Measurements from ENCODE around the gene CFC1B. TPM values are rescaled to one million over a fixed set of nuclear protein-coding genes. Genes with fewer than 3 reads are reported as not detected.
"Not testable (repeated sequence)": the region's sequence is repeated elsewhere in the genome, so short reads cannot be mapped to it uniquely, and the experiment has no call there.

CFC1B gene
- total and polyA plus RNA-seq, 3 experiments from 2014 or later = not detected

GRCh38 chr2:130548418-130548817 is 27.4 kb downstream of the CFC1B start:
- H3K4me1 Mint-ChIP-seq; H3K4me3 ChIP-seq (ENCODE audit: low read length); H3K4me3 Mint-ChIP-seq; H3K27ac Mint-ChIP-seq; H3K27ac ChIP-seq (ENCODE audit: low read depth, low read length); H3K27me3 ChIP-seq (ENCODE audit: insufficient read depth, low read length, poor library complexity, severe bottlenecking); CTCF ChIA-PET; H3K36me3 Mint-ChIP-seq; H3K36me3 ChIP-seq (ENCODE audit: insufficient read depth, low read length); POLR2A ChIA-PET; DNase-seq; H3K27me3 Mint-ChIP-seq; H3K9me3 ChIP-seq (ENCODE audit: low read length); H3K4me1 ChIP-seq (ENCODE audit: insufficient read depth, low read length); H3K9me3 Mint-ChIP-seq: not testable (repeated sequence)

- H3K4me1 Mint-ChIP-seq; H3K27me3 ChIP-seq (ENCODE audit: insufficient read depth, low read length, poor library complexity, severe bottlenecking); H3K27ac Mint-ChIP-seq; CTCF ChIA-PET; H3K9me3 ChIP-seq (ENCODE audit: low read length); H3K4me3 Mint-ChIP-seq; POLR2A ChIA-PET; H3K27ac ChIP-seq (ENCODE audit: low read depth, low read length); H3K4me1 ChIP-seq (ENCODE audit: insufficient read depth, low read length); H3K9me3 Mint-ChIP-seq; H3K36me3 ChIP-seq (ENCODE audit: insufficient read depth, low read length); H3K36me3 Mint-ChIP-seq; H3K4me3 ChIP-seq (ENCODE audit: low read length); H3K27me3 Mint-ChIP-seq; DNase-seq: not testable (repeated sequence)
Observed at GRCh38 chr2:130549475-130549874, 28.5 kb downstream of the CFC1B start.

- H3K9me3 ChIP-seq (ENCODE audit: low read length); H3K36me3 ChIP-seq (ENCODE audit: insufficient read depth, low read length); H3K9me3 Mint-ChIP-seq; H3K4me1 ChIP-seq (ENCODE audit: insufficient read depth, low read length); H3K4me3 ChIP-seq (ENCODE audit: low read length); H3K4me1 Mint-ChIP-seq; H3K27ac Mint-ChIP-seq; H3K4me3 Mint-ChIP-seq; CTCF ChIA-PET; H3K36me3 Mint-ChIP-seq; DNase-seq; H3K27ac ChIP-seq (ENCODE audit: low read depth, low read length); H3K27me3 ChIP-seq (ENCODE audit: insufficient read depth, low read length, poor library complexity, severe bottlenecking); POLR2A ChIA-PET; H3K27me3 Mint-ChIP-seq: not testable (repeated sequence)
Observed at GRCh38 chr2:130554178-130554577, 33.2 kb downstream of the CFC1B start.

GRCh38 chr2:130556441-130556840 is 35.4 kb downstream of the CFC1B start:
- H3K36me3 Mint-ChIP-seq; H3K36me3 ChIP-seq (ENCODE audit: insufficient read depth, low read length); DNase-seq; H3K4me1 Mint-ChIP-seq; CTCF ChIA-PET; H3K4me1 ChIP-seq (ENCODE audit: insufficient read depth, low read length); H3K27me3 ChIP-seq (ENCODE audit: insufficient read depth, low read length, poor library complexity, severe bottlenecking); H3K27me3 Mint-ChIP-seq; H3K27ac Mint-ChIP-seq; H3K9me3 ChIP-seq (ENCODE audit: low read length); H3K4me3 ChIP-seq (ENCODE audit: low read length); H3K27ac ChIP-seq (ENCODE audit: low read depth, low read length); H3K9me3 Mint-ChIP-seq; H3K4me3 Mint-ChIP-seq; POLR2A ChIA-PET: not testable (repeated sequence)

GRCh38 chr2:130566165-130566564 is 45.1 kb downstream of the CFC1B start:
- H3K4me1 Mint-ChIP-seq; POLR2A ChIA-PET; H3K36me3 Mint-ChIP-seq; H3K9me3 Mint-ChIP-seq; H3K36me3 ChIP-seq (ENCODE audit: insufficient read depth, low read length); H3K4me3 Mint-ChIP-seq; H3K27ac ChIP-seq (ENCODE audit: low read depth, low read length); H3K4me3 ChIP-seq (ENCODE audit: low read length); H3K9me3 ChIP-seq (ENCODE audit: low read length); DNase-seq; H3K27ac Mint-ChIP-seq; H3K4me1 ChIP-seq (ENCODE audit: insufficient read depth, low read length); H3K27me3 ChIP-seq (ENCODE audit: insufficient read depth, low read length, poor library complexity, severe bottlenecking); CTCF ChIA-PET; H3K27me3 Mint-ChIP-seq: not testable (repeated sequence)

- H3K4me3 Mint-ChIP-seq; H3K27ac ChIP-seq (ENCODE audit: low read depth, low read length); H3K36me3 ChIP-seq (ENCODE audit: insufficient read depth, low read length); H3K9me3 ChIP-seq (ENCODE audit: low read length); H3K27ac Mint-ChIP-seq; H3K4me1 Mint-ChIP-seq; POLR2A ChIA-PET; H3K4me3 ChIP-seq (ENCODE audit: low read length); DNase-seq; H3K27me3 ChIP-seq (ENCODE audit: insufficient read depth, low read length, poor library complexity, severe bottlenecking); H3K36me3 Mint-ChIP-seq; H3K27me3 Mint-ChIP-seq; CTCF ChIA-PET; H3K9me3 Mint-ChIP-seq; H3K4me1 ChIP-seq (ENCODE audit: insufficient read depth, low read length): not testable (repeated sequence)
Observed at GRCh38 chr2:130571929-130572328, 50.9 kb downstream of the CFC1B start.

GRCh38 chr2:130574230-130574629 is 53.2 kb downstream of the CFC1B start:
- CTCF ChIA-PET; H3K27ac ChIP-seq (ENCODE audit: low read depth, low read length); DNase-seq; H3K4me3 ChIP-seq (ENCODE audit: low read length); H3K4me1 Mint-ChIP-seq; POLR2A ChIA-PET; H3K27ac Mint-ChIP-seq; H3K27me3 ChIP-seq (ENCODE audit: insufficient read depth, low read length, poor library complexity, severe bottlenecking); H3K9me3 Mint-ChIP-seq; H3K4me3 Mint-ChIP-seq; H3K9me3 ChIP-seq (ENCODE audit: low read length); H3K36me3 ChIP-seq (ENCODE audit: insufficient read depth, low read length); H3K4me1 ChIP-seq (ENCODE audit: insufficient read depth, low read length); H3K27me3 Mint-ChIP-seq; H3K36me3 Mint-ChIP-seq: not testable (repeated sequence)

GRCh38 chr2:130576209-130576784 is 55.3 kb downstream of the CFC1B start:
- H3K4me3 ChIP-seq (ENCODE audit: low read length); DNase-seq; POLR2A ChIA-PET; H3K36me3 ChIP-seq (ENCODE audit: insufficient read depth, low read length); H3K27ac ChIP-seq (ENCODE audit: low read depth, low read length); H3K9me3 Mint-ChIP-seq; H3K27me3 Mint-ChIP-seq; H3K4me3 Mint-ChIP-seq; H3K4me1 Mint-ChIP-seq; H3K36me3 Mint-ChIP-seq; H3K27me3 ChIP-seq (ENCODE audit: insufficient read depth, low read length, poor library complexity, severe bottlenecking); CTCF ChIA-PET; H3K27ac Mint-ChIP-seq; H3K9me3 ChIP-seq (ENCODE audit: low read length); H3K4me1 ChIP-seq (ENCODE audit: insufficient read depth, low read length): not testable (repeated sequence)

GRCh38 chr2:130577559-130577958 is 56.5 kb downstream of the CFC1B start:
- H3K4me3 ChIP-seq (ENCODE audit: low read length); H3K27me3 Mint-ChIP-seq; POLR2A ChIA-PET; H3K27me3 ChIP-seq (ENCODE audit: insufficient read depth, low read length, poor library complexity, severe bottlenecking); CTCF ChIA-PET; H3K9me3 ChIP-seq (ENCODE audit: low read length); H3K36me3 Mint-ChIP-seq; H3K4me1 Mint-ChIP-seq; H3K4me3 Mint-ChIP-seq; H3K27ac Mint-ChIP-seq; H3K36me3 ChIP-seq (ENCODE audit: insufficient read depth, low read length); H3K9me3 Mint-ChIP-seq; H3K4me1 ChIP-seq (ENCODE audit: insufficient read depth, low read length); H3K27ac ChIP-seq (ENCODE audit: low read depth, low read length); DNase-seq: not testable (repeated sequence)

Measured in CD8-positive, alpha-beta memory T cell (primary cell).